Ovary (tissue), 3 donors: ENCODE measurements around the gene WEE2.

Experiments
- CTCF ChIP-seq, 3 donors: fragments of 450-650 bp in 2 of 3; fragments of 200-600 bp in 1 of 3; IDR thresholded peaks; one replicate each; pipeline versions ENCODE4 v1.5.1 to v1.8.0; 2016 to 2022; ENCODE audit warnings: antibody characterized with exemption in 3 of 3, mild to moderate bottlenecking in 1 of 3
- POLR2A ChIP-seq: fragments of 450-650 bp; IDR thresholded peaks from one replicate; pipeline ENCODE4 v1.6.1; 2017; ENCODE audit warnings: antibody characterized with exemption, mild to moderate bottlenecking, moderate library complexity
- donor health status: DM: no; HTN: no; CAD: no.

GRCh38 chr7:141666071-141666470 lies 42.1 kb upstream of the WEE2 start:
- TF ChIP-seq POLR2A: no peak
- no peak for TF ChIP-seq CTCF (IDR thresholded peaks at IDR 0.05)
